GM06990 (cell line): Measurements from ENCODE around the gene CACNG6.

ENCODE experiments used
- DNase-seq: peaks from one replicate; pipeline ENCODE4 v3.0.0-alpha.2; 2011; ENCODE audit not compliant: insufficient read length; ENCODE audit errors: extremely low read depth
- H3K27me3 ChIP-seq: replicated peaks from 2 replicates; pipeline ENCODE4 v1.6.0; 2011; ENCODE audit warnings: low read length; ENCODE audit not compliant: control insufficient read depth, insufficient read depth
- H3K36me3 ChIP-seq: 2 replicates; pipeline ENCODE4 v1.5.1; 2011; ENCODE audit warnings: low read length; ENCODE audit not compliant: control insufficient read depth, insufficient read depth
- H3K4me3 ChIP-seq: replicated peaks from 2 replicates; pipeline ENCODE4 v1.5.1; 2011; ENCODE audit warnings: low read depth, mild to moderate bottlenecking, control low read depth, low read length
- CTCF ChIP-seq: IDR thresholded peaks from 2 replicates; pipeline ENCODE4 v1.5.1; 2011; ENCODE audit warnings: low read length, control low read depth, mild to moderate bottlenecking, inconsistent platforms; ENCODE audit not compliant: insufficient read depth, poor library complexity, severe bottlenecking

The CACNG6 gene

GRCh38 chr19:53957448-53958167 lies 33.8 kb upstream of the CACNG6 start:
- DNase-seq = no peak
- no peaks in the 10 kb centered on the region for H3K36me3 ChIP-seq
- H3K27me3 ChIP-seq = no peaks in the 10 kb centered on the region
- H3K4me3 ChIP-seq = no peak overlapping the region
- TF ChIP-seq CTCF = no peak

GRCh38 chr19:53958168-53958571 lies 33.3 kb upstream of the CACNG6 start:
- no peaks in the 10 kb centered on the region for H3K27me3 ChIP-seq
- DNase-seq = no peak
- no peak for TF ChIP-seq CTCF
- no peaks in the 10 kb centered on the region for H3K36me3 ChIP-seq
- no peak overlapping the region for H3K4me3 ChIP-seq

- Histone ChIP-seq H3K36me3 (no peaks in the 10 kb centered on the region), H3K4me3 (no peak overlapping the region)
Measured at GRCh38 chr19:53958823-53959757, 32.3 kb upstream of the CACNG6 start.

GRCh38 chr19:53960187-53960586 lies 31.2 kb upstream of the CACNG6 start:
- TF ChIP-seq CTCF = no peak
- H3K4me3 ChIP-seq = no peak overlapping the region
- H3K27me3 ChIP-seq = no peaks in the 10 kb centered on the region
- DNase-seq = no peak
- no peaks in the 10 kb centered on the region for H3K36me3 ChIP-seq

More at GRCh38 chr19:53958823-53959757, 32.3 kb upstream of the CACNG6 start:
- DNase-seq = no peak
- no peaks in the 10 kb centered on the region for H3K27me3 ChIP-seq
- no peak for TF ChIP-seq CTCF

- Histone ChIP-seq H3K4me3 (no peak overlapping the region), H3K27me3 (no peaks in the 10 kb centered on the region), H3K36me3 (no peaks in the 10 kb centered on the region)
- no peak for DNase-seq
- TF ChIP-seq CTCF = no peak
Measured at GRCh38 chr19:53960886-53961285, 30.6 kb upstream of the CACNG6 start.
